SH-SY5Y (cell line): ENCODE data around the gene NAALADL2.

Experiments
- GATA2 ChIP-seq: IDR thresholded peaks from 2 replicates; pipeline ENCODE4 v1.6.1; 2011; ENCODE audit warnings: mild to moderate bottlenecking, low read depth, low read length
- GATA3 ChIP-seq: IDR thresholded peaks from 2 replicates; pipeline ENCODE4 v1.6.1; 2011; ENCODE audit warnings: low read depth, mild to moderate bottlenecking, low read length, moderate library complexity

The NAALADL2 gene

DNA sequence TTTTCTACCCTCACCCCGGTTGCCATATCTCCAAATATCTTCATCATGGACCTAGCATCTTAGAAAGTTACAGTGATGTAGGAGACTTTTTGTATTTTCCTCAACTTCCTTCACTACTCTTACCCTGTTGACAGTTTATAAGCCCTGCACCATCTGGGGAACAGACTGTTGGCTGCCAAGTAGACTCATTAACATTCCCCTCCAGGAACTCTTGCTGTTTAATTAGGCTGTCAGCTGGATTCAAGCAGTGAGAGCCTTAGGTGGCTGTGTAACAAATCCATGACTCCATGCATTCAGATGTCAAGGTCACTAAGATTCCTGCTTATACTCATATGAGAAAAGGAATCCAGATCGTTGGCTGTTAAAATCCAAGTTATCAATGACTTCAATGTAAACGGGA is 198.3 kb downstream of the NAALADL2 start:
- TF ChIP-seq GATA3 (no peak), GATA2 (no peak)

DNA sequence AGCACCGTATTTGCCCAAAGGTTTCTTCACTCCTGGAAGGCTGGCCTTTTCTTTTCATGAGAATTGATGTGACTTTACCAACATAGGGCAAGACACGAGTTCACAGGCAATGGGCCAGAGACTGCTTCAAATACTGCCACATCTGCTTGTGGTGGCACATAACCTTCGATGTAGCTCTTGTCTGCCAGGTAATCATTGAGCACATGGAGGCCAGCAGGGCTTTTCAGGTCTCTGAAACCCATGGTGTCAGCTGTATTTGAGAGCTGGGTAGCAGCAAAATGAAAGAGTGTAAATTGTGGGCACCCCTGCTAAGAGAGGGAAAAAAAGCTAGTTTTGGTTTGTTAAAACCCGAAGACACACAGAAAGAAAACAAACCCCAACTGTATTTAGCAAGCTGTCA is 200.7 kb downstream of the NAALADL2 start:
- TF ChIP-seq GATA2: no peak
- TF ChIP-seq GATA3: no peak

- no peak for TF ChIP-seq GATA2
- no peak for TF ChIP-seq GATA3
Observed at GRCh38 chr3:175065497-175065896, 206.4 kb downstream of the NAALADL2 start.

GRCh38 chr3:175066617-175067415 is 207.7 kb downstream of the NAALADL2 start:
- TF ChIP-seq GATA3: no peak

DNA sequence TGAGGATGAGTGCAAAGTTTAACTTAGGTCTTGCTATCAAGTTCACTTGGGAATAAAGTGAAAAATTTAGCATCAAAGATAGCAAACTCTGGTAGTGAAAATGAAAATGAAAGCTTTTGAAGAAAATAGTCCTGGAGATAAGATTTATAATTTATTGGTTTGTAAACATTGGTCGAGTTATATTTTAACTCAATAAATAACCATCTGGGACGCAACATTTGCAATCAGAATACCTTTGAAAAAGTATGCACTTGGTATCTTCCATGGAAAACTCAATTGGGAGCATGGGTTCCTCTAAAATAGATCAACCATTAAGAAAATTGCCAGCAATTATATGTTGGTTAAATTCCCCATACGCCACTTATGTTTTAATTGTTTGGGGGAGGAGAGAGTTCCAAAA is 209.5 kb downstream of the NAALADL2 start:
- TF ChIP-seq GATA2: no peak
- TF ChIP-seq GATA3: no peak

DNA sequence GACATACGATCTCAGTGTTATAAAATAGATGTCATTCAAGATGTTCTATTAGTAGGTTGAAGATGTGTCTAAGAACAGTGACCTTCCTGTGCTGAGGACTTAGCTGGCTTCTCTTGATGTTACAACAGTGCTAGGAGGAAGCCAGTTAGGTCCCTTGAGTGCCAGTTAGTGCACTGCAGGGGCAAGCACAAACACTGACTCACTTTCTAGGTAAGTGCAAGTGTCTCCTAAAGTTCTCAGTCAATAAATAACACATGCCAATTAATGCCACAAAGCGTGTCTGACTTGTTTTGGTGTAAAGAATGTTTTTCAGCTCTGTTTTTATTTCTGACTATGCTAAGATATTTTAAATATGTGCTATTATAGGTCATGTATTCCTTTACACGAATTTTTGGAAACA is 211.8 kb downstream of the NAALADL2 start:
- TF ChIP-seq GATA2 (no peak), GATA3 (no peak)

DNA sequence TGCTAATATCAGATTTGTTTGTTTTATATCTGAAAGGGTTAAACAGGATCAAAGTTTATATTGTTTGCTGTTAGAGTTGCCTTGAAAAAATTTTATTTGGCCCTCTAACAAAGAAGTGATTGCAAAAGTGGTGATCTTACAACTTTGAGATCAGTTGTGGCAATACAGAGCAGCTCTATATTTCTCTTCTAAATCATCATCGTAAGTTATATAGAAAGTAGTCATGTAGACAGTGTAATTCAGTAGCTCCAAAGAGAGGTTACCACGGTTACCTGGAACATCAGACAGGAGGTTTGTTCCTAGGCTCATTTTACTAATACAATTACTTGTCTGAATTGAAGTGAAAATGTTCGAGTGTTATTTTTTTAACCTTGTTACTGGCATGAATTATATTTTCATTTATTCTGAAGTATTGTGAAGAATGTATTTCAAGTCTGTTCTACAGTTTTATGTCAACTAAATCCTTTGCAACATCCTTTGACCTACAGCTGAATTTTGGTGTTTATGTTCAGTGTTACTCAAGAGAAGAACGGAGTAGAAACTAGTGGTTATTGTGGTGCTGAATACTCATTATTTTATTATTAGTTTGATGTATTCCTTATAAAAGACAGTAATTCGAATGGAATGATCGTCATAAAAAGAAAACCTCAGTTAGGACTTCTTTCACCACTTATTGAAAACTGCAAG is 214.2 kb downstream of the NAALADL2 start:
- TF ChIP-seq GATA2 (no peak), GATA3 (no peak)

DNA sequence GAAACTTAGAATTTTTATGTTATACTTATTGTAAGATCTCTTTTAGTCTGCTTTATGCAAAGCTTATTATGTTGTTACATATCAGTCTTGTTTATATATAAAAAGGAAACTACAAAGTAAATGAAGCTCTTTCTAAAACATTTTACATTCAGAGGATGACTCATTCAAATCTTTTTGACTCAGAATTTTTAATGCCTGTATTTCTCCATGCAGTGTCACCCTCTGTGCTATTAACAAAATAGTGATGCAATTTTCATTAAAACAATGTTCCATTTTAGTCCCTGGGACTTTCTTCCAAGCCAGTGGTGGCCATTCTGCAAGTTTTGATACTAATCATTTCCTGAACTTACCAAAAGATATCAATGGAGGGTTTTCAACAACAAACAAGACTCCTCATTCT is 216.1 kb downstream of the NAALADL2 start:
- TF ChIP-seq GATA2 (no peak), GATA3 (no peak)

- TF ChIP-seq GATA3: no peak
- TF ChIP-seq GATA2: no peak
Observed at GRCh38 chr3:175077216-175077615, 218.1 kb downstream of the NAALADL2 start.

DNA sequence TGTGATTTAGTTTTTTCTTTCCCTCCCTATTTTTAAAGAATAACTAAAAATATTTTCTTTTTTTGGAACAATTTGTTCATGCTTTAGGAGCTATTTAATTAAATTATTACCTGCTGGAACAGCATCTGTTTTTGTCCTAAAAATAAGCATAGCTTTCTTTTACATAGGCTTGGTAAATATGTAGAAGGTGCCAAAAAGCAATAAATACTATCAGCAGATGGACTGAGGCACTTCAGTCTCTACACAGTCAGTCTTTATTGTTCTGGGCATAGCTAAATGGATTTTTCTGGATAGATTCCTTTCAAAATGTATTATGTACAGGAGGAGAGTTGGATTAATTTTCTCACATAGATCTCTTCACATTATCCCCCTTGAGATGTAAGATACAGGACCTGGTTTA is 223.5 kb downstream of the NAALADL2 start:
- TF ChIP-seq GATA3: no peak
- no peak for TF ChIP-seq GATA2

GRCh38 chr3:175088766-175089380 is 229.7 kb downstream of the NAALADL2 start:
- TF ChIP-seq GATA3 (no peak), GATA2 (no peak)

GRCh38 chr3:175091426-175092114 is 232.4 kb downstream of the NAALADL2 start:
- TF ChIP-seq GATA3 (no peak), GATA2 (no peak)

- TF ChIP-seq GATA2 (no peak), GATA3 (no peak)
Observed at GRCh38 chr3:175093748-175094147, 234.6 kb downstream of the NAALADL2 start.

DNA sequence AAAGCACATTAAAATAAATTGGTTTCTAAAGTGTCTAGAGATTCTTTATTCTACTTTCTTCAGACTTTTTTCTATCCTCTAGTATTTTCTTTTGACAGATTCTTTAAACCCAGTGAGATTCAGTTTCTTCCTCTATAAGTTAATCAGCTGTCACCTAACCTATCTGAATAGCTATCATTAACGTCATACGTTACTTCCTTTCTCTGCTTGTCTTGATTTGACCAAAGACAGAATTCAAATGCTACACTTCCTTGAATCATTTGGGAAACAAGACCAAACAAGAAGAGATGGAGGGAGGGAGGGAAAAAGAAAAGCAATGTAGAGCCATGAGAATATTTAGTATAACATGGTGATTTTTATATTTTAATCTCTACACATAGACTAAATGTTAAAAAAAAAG is 235.2 kb downstream of the NAALADL2 start:
- TF ChIP-seq GATA2: no peak
- TF ChIP-seq GATA3: no peak
